ENCODE measurements around the gene ATR.
"Not testable (repeated sequence)": the region's sequence is repeated elsewhere in the genome, so short reads cannot be mapped to it uniquely, and the experiment has no call there.

DNA sequence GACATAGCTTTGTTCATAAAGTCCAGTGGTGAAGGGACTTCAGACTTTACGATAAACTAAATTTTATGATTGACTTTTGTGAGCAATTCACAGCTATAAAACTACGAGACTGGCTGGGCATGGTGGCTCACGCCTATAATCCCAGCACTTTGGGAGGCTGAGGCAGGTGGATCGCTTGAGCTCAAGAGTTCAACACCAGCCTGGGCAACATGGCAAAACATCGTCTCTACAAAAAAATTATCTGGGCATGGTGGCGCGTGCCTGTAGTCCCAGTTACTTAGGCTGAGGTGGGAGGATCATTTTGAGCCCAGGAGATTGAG is 24.8 kb upstream of the ATR start:
- TF ChIP-seq, protein P1, sequence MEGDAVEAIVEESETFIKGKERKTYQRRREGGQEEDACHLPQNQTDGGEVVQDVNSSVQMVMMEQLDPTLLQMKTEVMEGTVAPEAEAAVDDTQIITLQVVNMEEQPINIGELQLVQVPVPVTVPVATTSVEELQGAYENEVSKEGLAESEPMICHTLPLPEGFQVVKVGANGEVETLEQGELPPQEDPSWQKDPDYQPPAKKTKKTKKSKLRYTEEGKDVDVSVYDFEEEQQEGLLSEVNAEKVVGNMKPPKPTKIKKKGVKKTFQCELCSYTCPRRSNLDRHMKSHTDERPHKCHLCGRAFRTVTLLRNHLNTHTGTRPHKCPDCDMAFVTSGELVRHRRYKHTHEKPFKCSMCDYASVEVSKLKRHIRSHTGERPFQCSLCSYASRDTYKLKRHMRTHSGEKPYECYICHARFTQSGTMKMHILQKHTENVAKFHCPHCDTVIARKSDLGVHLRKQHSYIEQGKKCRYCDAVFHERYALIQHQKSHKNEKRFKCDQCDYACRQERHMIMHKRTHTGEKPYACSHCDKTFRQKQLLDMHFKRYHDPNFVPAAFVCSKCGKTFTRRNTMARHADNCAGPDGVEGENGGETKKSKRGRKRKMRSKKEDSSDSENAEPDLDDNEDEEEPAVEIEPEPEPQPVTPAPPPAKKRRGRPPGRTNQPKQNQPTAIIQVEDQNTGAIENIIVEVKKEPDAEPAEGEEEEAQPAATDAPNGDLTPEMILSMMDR (conservative IDR thresholded peaks at IDR 0.05; ENCODE audit: low read depth, low read length), result not testable (repeated sequence)
- TF ChIP-seq EZH2 (IDR thresholded peaks at IDR 0.05; ENCODE audit: borderline replicate concordance, low read depth, low read length, poor library complexity, severe bottlenecking), result not testable (repeated sequence)
